GM19452 (cell line): ENCODE data around the gene ZNF227.
"Not testable (repeated sequence)": the region's sequence is repeated elsewhere in the genome, so short reads cannot be mapped to it uniquely, and the experiment has no call there.

Experiments
- ATAC-seq: cut with Tn5 transposase; IDR thresholded peaks from one replicate; pipeline ENCODE4 v1.9.1; 2021; ENCODE audit not compliant: unreplicated experiment

The ZNF227 gene

GRCh38 chr19:44236384-44236783 is 24.1 kb downstream of the ZNF227 start:
- ATAC-seq = no peak

GRCh38 chr19:44252332-44252731 is 40.0 kb downstream of the ZNF227 start:
- not testable (repeated sequence) for ATAC-seq

DNA sequence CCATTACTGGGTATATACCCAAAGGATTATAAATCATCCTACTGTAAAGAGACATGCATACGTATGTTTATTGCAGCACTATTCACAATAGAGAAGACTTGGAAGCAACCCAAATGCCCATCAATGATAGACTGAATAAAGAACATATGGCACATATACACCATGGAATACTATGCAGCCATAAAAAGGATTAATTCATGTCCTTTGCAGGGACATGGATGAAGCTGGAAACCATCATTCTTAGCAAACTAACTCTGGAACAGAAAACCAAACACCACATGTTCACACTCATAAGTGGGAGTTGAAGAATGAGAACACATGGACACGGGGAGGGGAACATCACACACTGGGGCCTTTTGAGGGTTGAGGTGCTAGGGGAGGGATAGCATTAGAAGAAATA is 41.1 kb downstream of the ZNF227 start:
- ATAC-seq = not testable (repeated sequence)

DNA sequence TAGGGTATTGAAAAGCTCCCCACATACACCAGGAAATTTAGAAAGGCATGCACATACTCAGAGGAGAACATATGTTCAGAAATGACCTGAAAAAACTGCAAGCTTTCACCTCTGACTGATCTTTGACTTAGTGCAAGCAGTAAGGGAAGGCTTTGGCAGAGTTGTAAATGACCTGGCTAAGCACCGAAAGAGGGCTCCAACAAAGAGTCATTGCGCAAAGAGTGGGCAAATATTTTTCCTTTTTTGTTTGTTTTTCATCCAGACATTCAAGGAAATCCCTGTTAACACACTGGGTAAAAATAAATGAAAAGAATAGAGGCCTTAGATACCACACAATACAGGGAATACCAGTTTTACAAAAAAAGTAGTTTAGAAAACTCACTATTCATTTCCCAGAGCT is 42.2 kb downstream of the ZNF227 start:
- no peak for ATAC-seq

DNA sequence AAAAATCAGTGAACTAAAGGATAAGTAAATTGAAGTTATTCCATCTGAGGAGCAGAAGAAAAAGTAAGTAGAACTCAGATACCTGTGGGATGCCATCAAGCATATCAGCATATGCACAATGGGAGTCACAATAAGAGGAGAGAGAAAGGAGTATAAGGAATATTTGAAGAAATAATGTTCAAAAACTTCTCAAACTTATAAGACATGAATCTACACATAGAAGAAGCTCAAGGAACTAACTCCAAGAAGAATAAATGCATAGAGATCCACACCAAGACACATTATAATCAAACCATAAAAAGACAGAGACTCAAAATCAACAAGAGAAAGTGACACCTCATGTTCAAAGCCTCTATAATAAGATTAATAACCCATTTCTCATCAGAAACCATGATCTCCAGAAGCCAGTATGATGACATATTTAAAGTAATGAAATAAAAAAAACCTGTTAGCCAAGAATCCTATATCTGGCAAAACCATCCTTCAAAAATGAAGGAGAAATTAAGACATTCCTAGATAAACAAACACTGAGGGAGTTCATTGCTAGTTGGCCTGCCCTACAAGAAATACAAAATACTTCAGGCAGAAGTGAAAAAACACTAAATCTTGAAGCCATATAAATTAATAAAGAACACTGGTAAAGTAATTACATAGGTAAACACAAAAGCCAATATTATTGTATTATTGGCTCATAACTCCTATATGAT is 43.5 kb downstream of the ZNF227 start:
- no peak for ATAC-seq

GRCh38 chr19:44258136-44258535 is 45.8 kb downstream of the ZNF227 start:
- no peak for ATAC-seq

DNA sequence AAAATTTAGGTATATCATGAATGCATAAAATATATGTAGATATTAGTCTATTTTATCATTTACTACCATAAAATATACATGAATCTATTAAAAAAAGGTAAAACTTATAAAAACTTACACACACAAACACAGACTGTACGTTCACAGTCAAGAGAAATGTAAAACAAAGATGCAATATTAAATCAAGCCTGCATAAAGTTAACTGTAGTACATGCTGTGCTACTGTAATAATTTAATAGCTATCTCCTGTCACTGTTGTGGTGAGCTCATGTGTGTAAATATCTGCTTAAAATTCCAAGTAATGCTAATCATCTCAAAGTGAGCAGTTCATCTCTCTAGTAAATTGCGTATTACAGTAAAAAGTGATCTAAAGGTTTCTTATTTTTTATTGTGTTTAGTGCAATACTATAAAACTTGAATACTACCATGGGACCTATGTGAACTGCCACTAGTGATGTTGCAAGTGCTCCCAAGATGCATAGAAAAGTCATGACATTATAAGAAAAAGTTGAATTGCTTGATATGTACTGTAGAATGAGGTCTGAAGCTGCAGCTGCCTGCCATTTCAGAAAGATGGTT is 46.6 kb downstream of the ZNF227 start:
- ATAC-seq = no peak

DNA sequence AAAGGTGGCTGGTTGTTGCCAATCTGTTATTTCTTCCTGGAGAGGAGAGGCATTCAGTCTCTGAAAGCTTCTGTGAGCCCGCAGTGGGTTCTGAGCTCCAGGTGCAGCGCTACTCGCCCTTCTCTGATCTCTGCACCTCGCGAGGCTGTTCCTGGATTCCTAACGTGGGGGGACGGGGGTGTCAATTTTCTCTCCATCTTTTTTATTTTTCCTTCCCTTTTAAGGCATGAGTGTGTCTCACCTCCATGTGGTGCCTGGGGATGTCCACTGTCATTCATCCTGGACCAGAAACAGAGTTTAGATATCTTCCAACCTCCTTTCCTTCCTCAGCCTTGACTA is 48.0 kb downstream of the ZNF227 start:
- no peak for ATAC-seq

DNA sequence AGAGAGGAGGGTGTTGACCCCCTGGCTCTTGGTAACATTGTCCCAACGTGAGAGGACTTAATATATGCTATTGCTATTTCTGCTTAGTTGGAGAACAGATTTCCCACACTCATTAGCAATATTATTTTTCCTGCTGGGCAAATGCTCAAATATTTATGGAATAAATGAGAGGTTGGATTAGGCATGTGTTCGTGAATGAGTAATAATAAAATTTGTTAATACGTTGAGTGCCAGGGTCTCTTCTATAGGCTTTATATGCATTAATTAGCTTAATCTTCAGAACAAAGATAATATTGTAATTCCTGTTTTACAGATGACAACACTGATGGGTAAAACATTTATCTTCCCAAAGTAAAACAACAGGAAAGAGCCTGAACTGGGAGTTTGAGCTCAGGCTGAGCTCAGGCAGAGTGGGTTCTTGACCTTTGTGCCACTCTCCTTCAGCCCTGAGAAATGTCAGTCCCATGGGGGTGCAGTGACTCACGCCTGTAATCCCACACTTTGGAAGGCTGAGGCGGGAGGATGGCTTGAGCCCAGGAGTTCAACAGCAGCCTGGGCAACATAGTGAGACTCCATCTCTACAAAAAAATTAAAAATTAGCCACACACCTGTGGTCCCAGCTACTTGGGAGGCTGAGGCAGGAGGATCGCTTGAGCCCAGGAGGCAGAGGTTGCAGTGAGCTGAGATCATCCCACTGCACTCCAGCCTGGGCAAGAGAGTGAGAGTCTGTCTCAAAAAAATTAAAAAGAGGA is 48.5 kb downstream of the ZNF227 start:
- ATAC-seq = no peak

GRCh38 chr19:44277331-44277730 is 65.0 kb downstream of the ZNF227 start:
- ATAC-seq = no peak

GRCh38 chr19:44278181-44278690 is 65.9 kb downstream of the ZNF227 start:
- ATAC-seq = no peak

GRCh38 chr19:44280916-44281315 is 68.6 kb downstream of the ZNF227 start:
- ATAC-seq = no peak

DNA sequence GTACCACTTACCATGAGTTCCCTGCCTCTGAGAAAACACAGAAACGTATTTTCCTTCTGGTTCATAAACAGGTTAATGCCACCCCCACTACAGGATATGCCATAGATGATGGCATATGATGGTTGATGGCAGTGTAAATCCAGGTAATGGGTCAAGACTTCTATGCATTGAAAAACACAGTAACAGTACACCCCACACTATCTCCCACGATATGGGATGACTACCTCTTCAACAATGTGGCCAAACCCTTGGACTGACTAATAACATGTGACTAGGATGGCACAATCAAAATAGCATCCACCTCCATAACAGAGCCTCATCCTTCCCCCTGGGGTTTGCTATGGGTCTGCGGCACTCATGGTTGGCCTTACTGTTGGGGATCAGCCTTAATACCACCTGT is 70.5 kb downstream of the ZNF227 start:
- ATAC-seq = no peak

DNA sequence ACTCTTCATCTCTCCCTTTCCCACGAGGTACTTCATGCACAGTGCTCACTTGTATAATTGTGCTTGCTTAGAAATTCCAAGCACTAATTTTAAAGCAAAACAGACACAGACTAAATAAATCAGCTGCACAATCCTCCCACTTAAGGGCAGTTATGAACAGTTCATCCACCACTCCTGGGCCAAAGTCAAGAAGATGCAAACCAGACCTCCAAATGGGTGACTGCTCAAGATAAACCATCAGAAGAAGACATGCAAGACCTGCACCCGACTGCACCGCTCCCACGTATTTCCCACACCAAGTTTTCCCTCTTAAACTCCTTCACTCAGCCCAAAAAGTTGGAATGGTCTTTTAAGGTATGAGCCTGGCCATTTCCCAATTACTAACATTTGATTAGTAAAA is 72.6 kb downstream of the ZNF227 start:
- ATAC-seq = no peak
